Islet of Langerhans (tissue), 1 donor: ENCODE data around the gene STX8.

Experiments used
- FAIRE-seq: peaks from one replicate; lab custom pipeline; 2011; peaks lifted over from hg19 to GRCh38; lab: Jason Lieb, UNC

STX8 gene

GRCh38 chr17:9238340-9239245 is 337.0 kb downstream of the STX8 start:
- FAIRE-seq: no peak

DNA sequence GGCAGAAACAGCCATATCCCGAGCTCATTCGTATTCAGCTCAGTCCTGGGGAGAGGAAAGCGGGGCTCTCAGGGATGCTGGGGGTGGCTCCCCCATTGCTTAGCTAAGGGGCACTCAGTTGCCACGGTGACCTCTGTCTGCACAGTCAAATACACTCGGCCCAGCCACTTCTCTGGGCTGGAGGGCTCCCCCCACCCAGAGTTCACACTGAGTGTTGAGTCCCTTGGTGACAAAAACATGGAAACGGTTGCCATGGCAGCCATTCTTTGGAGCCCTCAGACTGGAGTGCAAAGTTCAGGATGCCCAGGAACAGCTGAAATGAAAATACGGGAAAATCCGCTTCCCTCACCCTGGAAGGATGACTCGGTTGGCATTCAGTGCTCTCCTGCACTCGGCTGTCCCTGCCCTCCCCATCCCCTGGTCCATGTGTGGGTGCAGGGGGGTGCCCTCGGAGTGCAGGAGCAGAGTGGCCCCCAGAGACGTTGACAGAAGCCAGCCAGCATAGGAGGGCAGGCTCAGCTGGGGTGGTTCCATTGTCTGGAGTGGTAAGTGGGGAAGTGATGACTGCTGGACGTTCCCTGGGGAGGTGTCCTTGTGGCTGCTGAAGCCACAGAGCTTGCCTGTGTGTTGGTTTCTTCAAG is 337.8 kb downstream of the STX8 start:
- no peak for FAIRE-seq

DNA sequence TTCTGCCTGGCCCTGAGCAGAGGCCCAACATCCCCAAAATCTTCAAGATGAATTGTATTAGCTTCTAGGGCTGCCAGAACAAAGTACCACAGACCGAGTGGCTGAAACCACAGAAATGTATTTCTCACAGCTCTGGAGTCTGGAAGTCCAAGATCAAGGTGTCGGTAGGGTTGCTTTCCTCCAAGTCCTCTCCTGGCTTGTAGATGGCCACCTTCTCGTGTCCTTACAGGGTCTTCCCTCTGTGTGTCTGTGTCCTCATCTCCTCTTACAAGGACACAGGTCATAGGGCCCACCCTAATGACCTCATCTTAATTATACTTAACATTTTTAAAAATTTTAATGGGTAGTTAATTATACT is 338.6 kb downstream of the STX8 start:
- no peak for FAIRE-seq

GRCh38 chr17:9236286-9237052 is 339.2 kb downstream of the STX8 start:
- FAIRE-seq: no peak

- FAIRE-seq: no peak
Observed at GRCh38 chr17:9235346-9235745, 340.3 kb downstream of the STX8 start.

GRCh38 chr17:9234389-9234945 is 341.2 kb downstream of the STX8 start:
- FAIRE-seq: no peak

DNA sequence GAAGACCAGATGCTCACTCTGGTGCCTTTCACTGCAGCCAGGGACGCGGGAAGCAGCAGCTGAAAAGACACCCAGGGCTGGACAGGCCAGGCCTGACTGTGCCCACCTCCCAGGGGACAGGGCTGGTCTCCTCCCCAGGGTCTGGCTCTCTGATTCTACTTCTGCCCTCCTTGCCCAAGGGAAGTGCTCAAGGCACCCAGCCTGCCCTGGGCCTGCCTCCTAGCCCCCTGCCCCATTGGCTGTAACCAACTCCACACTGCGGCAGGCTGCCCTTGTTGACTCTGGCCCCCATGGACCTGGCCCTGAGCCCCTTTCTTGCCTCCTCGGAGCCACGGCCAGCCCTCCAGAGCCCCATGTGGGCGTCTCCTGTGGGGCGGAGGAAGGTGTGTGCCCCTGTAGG is 341.9 kb downstream of the STX8 start:
- FAIRE-seq: no peak

DNA sequence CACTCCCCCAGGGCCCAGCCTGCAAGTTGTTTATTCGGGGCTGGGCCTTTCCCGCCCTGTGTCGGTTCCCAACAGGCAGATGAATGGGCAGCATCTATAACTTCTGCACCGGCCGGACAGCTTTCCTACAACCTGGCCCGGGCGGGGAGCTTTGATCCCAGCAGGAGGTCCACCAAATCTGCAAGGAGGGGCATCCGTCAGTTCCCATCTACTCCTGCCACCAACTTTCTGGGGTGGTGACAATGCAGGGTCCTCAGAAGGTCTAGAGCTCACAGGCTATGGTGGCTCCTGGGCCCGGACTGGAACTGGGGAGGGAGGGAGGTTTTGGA is 342.4 kb downstream of the STX8 start:
- no peak for FAIRE-seq

GRCh38 chr17:9232591-9233270 is 342.9 kb downstream of the STX8 start:
- FAIRE-seq: no peak

DNA sequence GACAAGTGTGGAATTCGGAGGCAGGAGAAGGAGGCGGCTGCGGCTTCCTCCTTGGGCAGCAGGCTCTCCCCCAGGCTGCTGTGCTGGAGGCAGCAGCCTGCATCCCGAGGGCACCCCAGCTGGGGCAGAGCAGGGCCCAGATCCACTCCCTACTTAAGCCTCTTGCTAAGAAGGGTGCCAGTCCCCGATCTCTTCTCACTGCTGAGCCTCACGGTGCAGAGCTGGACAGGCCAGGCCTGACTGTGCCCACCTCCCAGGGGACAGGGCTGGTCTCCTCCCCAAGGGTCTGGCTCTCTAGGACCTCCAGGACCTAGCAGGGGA is 343.5 kb downstream of the STX8 start:
- no peak for FAIRE-seq

GRCh38 chr17:9231449-9232154 is 344.0 kb downstream of the STX8 start:
- no peak for FAIRE-seq

GRCh38 chr17:9230861-9231260 is 344.8 kb downstream of the STX8 start:
- FAIRE-seq: no peak

DNA sequence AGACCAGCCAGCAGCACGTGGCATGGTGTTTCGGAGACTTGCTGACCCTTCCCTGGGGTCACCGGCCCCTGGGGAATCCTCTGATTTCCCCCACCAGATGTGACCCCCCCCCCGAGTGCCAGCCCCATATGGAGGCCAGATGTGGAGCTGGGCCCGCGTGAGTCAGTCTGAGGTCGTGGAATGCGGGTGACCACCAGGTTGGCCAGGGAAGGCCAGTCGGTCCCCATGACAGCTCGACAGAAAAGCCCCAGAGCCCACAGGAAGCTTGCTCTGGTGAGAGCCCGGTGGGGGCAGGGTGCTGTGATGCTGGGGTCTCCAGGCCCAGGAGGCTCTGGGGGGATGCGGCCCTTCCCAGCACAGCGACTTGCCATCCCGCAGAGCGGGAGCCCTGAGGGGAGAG is 345.3 kb downstream of the STX8 start:
- no peak for FAIRE-seq

DNA sequence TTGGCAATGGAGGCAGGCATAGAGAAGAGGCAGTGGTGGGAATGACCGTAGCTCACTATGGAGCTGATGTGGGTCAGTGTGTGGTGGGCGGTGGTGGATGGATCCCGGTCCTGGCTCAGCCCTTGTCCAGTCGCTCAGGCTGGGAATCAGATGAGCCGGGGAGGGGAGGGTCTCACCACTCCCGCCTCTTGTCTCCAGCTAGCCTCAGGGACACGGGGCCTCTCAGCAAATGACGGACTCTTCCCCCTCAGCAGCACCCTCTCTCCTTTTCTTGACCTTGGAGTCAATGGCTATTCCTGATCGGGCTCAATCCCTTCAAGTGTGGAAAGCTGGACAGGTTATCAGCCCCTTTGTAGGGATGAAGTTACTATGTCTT is 345.8 kb downstream of the STX8 start:
- FAIRE-seq: no peak

- no peak for FAIRE-seq
Observed at GRCh38 chr17:9229160-9229825, 346.3 kb downstream of the STX8 start.

DNA sequence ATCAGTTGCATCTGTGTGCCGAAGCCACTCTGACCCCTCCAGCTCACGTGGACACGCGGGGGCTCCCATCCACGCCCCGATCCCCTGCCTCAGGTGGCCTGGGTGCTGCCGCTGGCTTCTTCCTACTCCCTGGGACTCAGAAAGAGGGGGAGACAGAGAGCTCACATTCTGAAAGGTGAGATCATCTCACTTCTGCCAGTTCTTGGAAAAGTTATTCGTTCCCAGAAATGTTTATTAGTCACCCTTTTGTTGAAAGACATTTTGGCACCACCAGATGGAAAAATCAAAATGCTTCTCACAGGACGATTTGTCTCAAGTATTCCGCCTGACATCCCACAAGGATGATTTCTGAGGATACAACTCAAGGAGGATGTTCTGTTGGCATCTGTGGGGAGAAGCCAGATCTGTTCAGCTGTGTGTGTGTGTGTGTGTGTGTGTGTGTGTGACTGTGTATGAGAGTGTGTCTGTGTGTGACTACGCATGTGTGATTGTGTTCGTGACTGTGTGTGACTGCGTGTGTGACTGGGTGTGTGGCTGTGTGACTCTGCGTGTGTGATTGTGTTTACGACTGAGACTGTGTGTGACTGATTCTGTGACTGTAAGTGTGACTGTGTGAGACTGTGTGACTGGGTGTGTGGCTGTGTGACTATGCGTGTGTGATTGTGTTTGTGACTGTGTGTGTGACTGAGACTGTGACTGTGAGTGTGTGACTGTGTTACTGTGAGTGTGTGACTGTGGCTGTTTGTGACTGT is 347.0 kb downstream of the STX8 start:
- no peak for FAIRE-seq

DNA sequence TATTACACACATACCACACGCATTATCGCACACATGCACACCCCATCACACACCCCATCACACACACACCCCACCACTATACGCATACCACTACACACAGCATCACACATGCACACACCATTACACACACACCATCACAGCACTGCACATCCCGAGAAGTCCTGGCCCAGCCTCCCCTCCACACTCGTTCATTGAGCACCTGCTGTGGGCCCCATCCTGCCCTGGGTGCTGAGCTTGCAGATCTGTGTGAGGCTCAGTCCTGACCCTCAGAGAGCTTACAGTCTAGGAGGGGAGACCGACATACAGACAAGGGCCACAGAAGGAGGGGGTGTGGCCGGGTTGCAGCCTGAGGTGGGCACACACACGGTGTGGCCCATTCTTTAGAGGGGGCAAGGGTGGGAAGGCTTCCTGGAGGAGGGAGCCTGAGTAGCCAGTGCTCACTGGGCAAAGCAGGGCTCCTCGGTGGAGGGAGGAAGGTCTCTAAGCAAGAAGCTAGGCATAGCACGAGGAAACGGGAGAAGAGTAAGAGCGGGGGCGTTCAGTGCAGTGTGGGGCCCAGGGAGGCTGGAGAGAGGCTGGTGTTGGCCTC is 347.7 kb downstream of the STX8 start:
- no peak for FAIRE-seq

- FAIRE-seq: no peak
Observed at GRCh38 chr17:9226794-9227135, 348.9 kb downstream of the STX8 start.

DNA sequence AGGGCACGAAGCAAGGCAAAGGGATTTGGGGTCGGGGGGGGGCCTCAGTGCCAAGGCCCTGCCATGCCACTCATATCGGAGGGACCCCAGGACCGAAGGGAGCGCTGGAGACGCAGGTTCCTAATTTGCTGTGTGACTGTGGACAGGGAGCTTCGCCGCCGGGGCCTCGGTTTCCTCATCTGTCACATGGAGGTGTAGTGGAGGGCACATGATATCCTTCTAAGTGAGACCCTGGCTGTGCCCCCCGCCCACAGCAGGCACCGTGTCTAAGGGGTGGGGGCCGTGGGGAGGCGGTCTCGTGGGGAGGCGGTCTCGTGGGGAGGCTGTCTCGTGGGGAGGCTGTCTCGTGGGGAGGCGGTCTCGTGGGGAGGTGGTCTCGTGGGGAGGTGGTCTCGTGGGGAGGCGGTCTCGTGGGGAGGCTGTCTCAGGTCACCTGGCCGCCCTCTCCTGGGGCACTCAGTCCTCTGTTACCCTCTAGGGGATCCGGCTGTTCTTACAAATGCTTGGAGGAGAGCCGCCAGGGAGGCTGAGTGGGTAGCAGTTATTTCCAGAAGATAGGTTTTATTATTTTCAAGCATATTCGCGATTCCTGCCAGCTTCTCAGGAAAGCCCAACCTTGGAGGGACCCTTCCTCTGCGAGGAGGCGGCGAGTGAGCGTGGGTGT is 349.4 kb downstream of the STX8 start:
- FAIRE-seq: no peak
